HEK293 (cell line): ENCODE measurements around the gene SLC30A5.

ENCODE experiments used
- SETDB1 ChIP-seq: IDR thresholded peaks from one replicate; pipeline ENCODE4 v1.6.1; 2017; ENCODE audit warnings: mild to moderate bottlenecking, low read length, moderate library complexity, mixed read lengths; ENCODE audit not compliant: insufficient read length
- SP2 ChIP-seq: fragments of 450-650 bp; formaldehyde crosslinking; IDR thresholded peaks from 2 replicates; pipeline ENCODE4 v1.5.1; 2016; ENCODE audit warnings: missing biosample characterization, missing genetic modification characterization
- TCF7L2 ChIP-seq: IDR thresholded peaks from 2 replicates; pipeline ENCODE4 v1.6.1; 2011; ENCODE audit warnings: low read depth, mild to moderate bottlenecking, inconsistent platforms, low read length, moderate library complexity, borderline replicate concordance
- TRIM28 ChIP-seq: IDR thresholded peaks from 2 replicates; pipeline ENCODE4 v1.6.1; 2011; ENCODE audit warnings: low read length, control low read depth, borderline replicate concordance
- ZNF274 ChIP-seq, 2 experiments: fragments of 200-500 bp in 1 of 2; fragments of 450-650 bp in 1 of 2; sonication (Bioruptor generic) in 1 of 2; formaldehyde crosslinking in 1 of 2; IDR thresholded peaks; 2 replicates each; pipeline versions ENCODE4 v1.5.1 to v1.6.1; 2014 to 2016; ENCODE audit warnings: borderline replicate concordance in 1 of 2, inconsistent platforms in 1 of 2, low read length in 1 of 2, missing biosample characterization in 1 of 2, missing genetic modification characterization in 1 of 2
- ZNF292 ChIP-seq: fragments of 450-650 bp; formaldehyde crosslinking; IDR thresholded peaks from 2 replicates; pipeline ENCODE4 v1.5.1; 2016; ENCODE audit warnings: low read depth, missing biosample characterization, missing genetic modification characterization, borderline replicate concordance
- ZNF391 ChIP-seq: fragments of 450-650 bp; formaldehyde crosslinking; IDR thresholded peaks from 2 replicates; pipeline ENCODE4 v1.5.1; 2016; ENCODE audit warnings: low read depth, missing biosample characterization, missing genetic modification characterization, borderline replicate concordance
- ZNF664 ChIP-seq: fragments of 450-650 bp; formaldehyde crosslinking; IDR thresholded peaks from 2 replicates; pipeline ENCODE4 v1.5.1; 2016; ENCODE audit warnings: missing biosample characterization, missing genetic modification characterization
- ZNF670 ChIP-seq: fragments of 450-650 bp; formaldehyde crosslinking; IDR thresholded peaks from 2 replicates; pipeline ENCODE4 v1.5.1; 2016; ENCODE audit warnings: missing biosample characterization, missing genetic modification characterization, low read depth
- ZNF768 ChIP-seq: fragments of 450-650 bp; formaldehyde crosslinking; IDR thresholded peaks from 2 replicates; pipeline ENCODE4 v1.5.1; 2018; ENCODE audit warnings: missing biosample characterization, mild to moderate bottlenecking, missing genetic modification characterization
- ZNF776 ChIP-seq: fragments of 450-650 bp; formaldehyde crosslinking; IDR thresholded peaks from 2 replicates; pipeline ENCODE4 v1.5.0; 2017; ENCODE audit warnings: missing biosample characterization, missing genetic modification characterization, borderline replicate concordance
- ZNF830 ChIP-seq: fragments of 450-650 bp; IDR thresholded peaks from 2 replicates; pipeline ENCODE4 v1.5.0; 2018; ENCODE audit warnings: missing biosample characterization, missing genetic modification characterization, low read depth, mild to moderate bottlenecking, moderate library complexity
- TF ChIP-seq, protein P1 (sequence below): fragments of 450-650 bp; formaldehyde crosslinking; IDR thresholded peaks from 2 replicates; pipeline ENCODE4 v1.5.1; 2016; ENCODE audit warnings: missing biosample characterization, missing genetic modification characterization
- TF ChIP-seq, protein P2 (sequence below): fragments of 450-650 bp; formaldehyde crosslinking; IDR thresholded peaks from 2 replicates; pipeline ENCODE4 v1.5.1; 2016; ENCODE audit warnings: missing biosample characterization, missing genetic modification characterization

DNA sequence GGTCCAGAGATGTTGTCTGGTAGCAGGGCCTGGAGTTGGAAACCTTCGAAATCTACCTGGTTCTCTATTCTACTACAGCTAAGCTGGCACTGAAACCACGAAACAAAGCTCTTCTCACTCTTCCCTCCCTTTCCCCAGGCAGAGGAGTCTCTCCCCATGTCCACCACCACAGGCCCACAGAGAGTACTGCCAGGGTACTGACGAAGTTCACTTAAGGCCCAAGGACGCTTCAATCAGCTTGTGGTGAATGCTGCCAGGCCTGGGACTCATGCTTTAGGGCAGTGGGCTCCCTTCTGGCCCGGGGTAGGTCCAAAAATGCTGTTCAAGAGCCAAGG is 55.8 kb downstream of the SLC30A5 start:
- TF ChIP-seq, protein P1, sequence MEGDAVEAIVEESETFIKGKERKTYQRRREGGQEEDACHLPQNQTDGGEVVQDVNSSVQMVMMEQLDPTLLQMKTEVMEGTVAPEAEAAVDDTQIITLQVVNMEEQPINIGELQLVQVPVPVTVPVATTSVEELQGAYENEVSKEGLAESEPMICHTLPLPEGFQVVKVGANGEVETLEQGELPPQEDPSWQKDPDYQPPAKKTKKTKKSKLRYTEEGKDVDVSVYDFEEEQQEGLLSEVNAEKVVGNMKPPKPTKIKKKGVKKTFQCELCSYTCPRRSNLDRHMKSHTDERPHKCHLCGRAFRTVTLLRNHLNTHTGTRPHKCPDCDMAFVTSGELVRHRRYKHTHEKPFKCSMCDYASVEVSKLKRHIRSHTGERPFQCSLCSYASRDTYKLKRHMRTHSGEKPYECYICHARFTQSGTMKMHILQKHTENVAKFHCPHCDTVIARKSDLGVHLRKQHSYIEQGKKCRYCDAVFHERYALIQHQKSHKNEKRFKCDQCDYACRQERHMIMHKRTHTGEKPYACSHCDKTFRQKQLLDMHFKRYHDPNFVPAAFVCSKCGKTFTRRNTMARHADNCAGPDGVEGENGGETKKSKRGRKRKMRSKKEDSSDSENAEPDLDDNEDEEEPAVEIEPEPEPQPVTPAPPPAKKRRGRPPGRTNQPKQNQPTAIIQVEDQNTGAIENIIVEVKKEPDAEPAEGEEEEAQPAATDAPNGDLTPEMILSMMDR (tag by site-specific recombination): no peak
- TF ChIP-seq ZNF768 (tag by site-specific recombination) (no peak), ZNF776 (tag by site-specific recombination) (no peak), ZNF670 (no peak), TCF7L2 (no peak), SP2 (tag by site-specific recombination) (no peak), TRIM28 (no peak), SETDB1 (no peak), ZNF830 (tag by site-specific recombination) (no peak), ZNF664 (tag by site-specific recombination) (no peak), ZNF274 (IDR thresholded peaks at IDR 0.05; ENCODE audit: low read length) (no peak), ZNF274 (tag by site-specific recombination; IDR thresholded peaks at IDR 0.05; ENCODE audit: borderline replicate concordance) (no peak), ZNF391 (tag by site-specific recombination) (no peak), ZNF292 (no peak)
- TF ChIP-seq, protein P2, sequence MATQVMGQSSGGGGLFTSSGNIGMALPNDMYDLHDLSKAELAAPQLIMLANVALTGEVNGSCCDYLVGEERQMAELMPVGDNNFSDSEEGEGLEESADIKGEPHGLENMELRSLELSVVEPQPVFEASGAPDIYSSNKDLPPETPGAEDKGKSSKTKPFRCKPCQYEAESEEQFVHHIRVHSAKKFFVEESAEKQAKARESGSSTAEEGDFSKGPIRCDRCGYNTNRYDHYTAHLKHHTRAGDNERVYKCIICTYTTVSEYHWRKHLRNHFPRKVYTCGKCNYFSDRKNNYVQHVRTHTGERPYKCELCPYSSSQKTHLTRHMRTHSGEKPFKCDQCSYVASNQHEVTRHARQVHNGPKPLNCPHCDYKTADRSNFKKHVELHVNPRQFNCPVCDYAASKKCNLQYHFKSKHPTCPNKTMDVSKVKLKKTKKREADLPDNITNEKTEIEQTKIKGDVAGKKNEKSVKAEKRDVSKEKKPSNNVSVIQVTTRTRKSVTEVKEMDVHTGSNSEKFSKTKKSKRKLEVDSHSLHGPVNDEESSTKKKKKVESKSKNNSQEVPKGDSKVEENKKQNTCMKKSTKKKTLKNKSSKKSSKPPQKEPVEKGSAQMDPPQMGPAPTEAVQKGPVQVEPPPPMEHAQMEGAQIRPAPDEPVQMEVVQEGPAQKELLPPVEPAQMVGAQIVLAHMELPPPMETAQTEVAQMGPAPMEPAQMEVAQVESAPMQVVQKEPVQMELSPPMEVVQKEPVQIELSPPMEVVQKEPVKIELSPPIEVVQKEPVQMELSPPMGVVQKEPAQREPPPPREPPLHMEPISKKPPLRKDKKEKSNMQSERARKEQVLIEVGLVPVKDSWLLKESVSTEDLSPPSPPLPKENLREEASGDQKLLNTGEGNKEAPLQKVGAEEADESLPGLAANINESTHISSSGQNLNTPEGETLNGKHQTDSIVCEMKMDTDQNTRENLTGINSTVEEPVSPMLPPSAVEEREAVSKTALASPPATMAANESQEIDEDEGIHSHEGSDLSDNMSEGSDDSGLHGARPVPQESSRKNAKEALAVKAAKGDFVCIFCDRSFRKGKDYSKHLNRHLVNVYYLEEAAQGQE (tag by site-specific recombination): no peak
